Peyer's patch (tissue), 4 donors: ENCODE results near the gene MUTYH. TPM values are rescaled to one million over a fixed set of nuclear protein-coding genes. Genes with fewer than 3 reads are reported as not detected.

Source experiments
- DNase-seq, 3 donors: peaks; one replicate each; pipeline ENCODE4 v3.0.0-alpha.2; 2017 to 2019
- H3K27ac ChIP-seq, 4 donors: fragments of 200-600 bp; sonication (generic); one replicate each; pipeline ENCODE4 v1.5.1; 2016 to 2019
- H3K27me3 ChIP-seq, 2 donors: fragments of 200-600 bp; sonication (generic); one replicate each; pipeline ENCODE4 v1.5.1; 2019
- H3K36me3 ChIP-seq, 3 donors: fragments of 200-600 bp; sonication (generic); one replicate each; pipeline ENCODE4 v1.5.1; 2016 to 2019
- H3K4me1 ChIP-seq, 4 donors: fragments of 200-600 bp; sonication (generic); one replicate each; pipeline ENCODE4 v1.5.1; 2016 to 2019
- H3K4me3 ChIP-seq, 4 donors: fragments of 200-600 bp; sonication (generic); 1 replicate in 3 of 4; 2 replicates in 1 of 4; pipeline ENCODE4 v1.5.1; 2016 to 2019; ENCODE audit warnings: mild to moderate bottlenecking in 1 of 4
- H3K9me3 ChIP-seq, 4 donors: fragments of 200-600 bp; sonication (generic); one replicate each; pipeline ENCODE4 v1.5.1; 2016 to 2019; ENCODE audit warnings: mild to moderate bottlenecking in 1 of 4
- CTCF ChIP-seq, 6 experiments: fragments of 450-650 bp in 4 of 6; fragments of 200-600 bp in 2 of 6; sonication (generic) in 1 of 6; IDR thresholded peaks; one replicate each; pipeline ENCODE4 v1.5.1; 2017 to 2019; ENCODE audit warnings: antibody characterized with exemption in 6 of 6, mild to moderate bottlenecking in 3 of 6, moderate library complexity in 1 of 6
- POLR2A ChIP-seq, 2 donors: fragments of 450-650 bp; IDR thresholded peaks; one replicate each; pipeline ENCODE4 v1.5.1; 2017; ENCODE audit warnings: antibody characterized with exemption in 2 of 2, mild to moderate bottlenecking in 2 of 2, moderate library complexity in 2 of 2
- total RNA-seq, 4 donors: library from RNA; depleted of rRNA; stranded (reverse); fragments of >200 nt; gene quantifications; one replicate each; pipeline ENCODE4 v1.1.0, GENCODE V29; 2016

MUTYH gene
- total RNA-seq, 4 donors from 2014 or later = 28.1 to 73.1 (median 50.7) TPM

GRCh38 chr1:45380730-45381129, 40.5 kb upstream of the MUTYH start:
- DNase-seq = no peak
- Histone ChIP-seq H3K27me3 (no peaks in the 10 kb centered on the region), H3K36me3 (no peaks in the 10 kb centered on the region), H3K4me1 (no peaks in the 10 kb centered on the region), H3K27ac (no peak overlapping the region), H3K9me3 (no peaks in the 10 kb centered on the region), H3K4me3 (no peak overlapping the region)
- TF ChIP-seq CTCF (IDR thresholded peaks at IDR 0.05) = no peak
- no peak for TF ChIP-seq POLR2A (IDR thresholded peaks at IDR 0.05)

GRCh38 chr1:45380125-45380524, 39.9 kb upstream of the MUTYH start:
- no peak for DNase-seq
- H3K4me1 ChIP-seq = no peaks in the 10 kb centered on the region
- no peak overlapping the region for H3K4me3 ChIP-seq
- H3K27me3 ChIP-seq = no peaks in the 10 kb centered on the region
- no peak for TF ChIP-seq CTCF (IDR thresholded peaks at IDR 0.05)
- no peak for TF ChIP-seq POLR2A (IDR thresholded peaks at IDR 0.05)
- H3K9me3 ChIP-seq = no peaks in the 10 kb centered on the region
- no peak overlapping the region for H3K27ac ChIP-seq
- no peaks in the 10 kb centered on the region for H3K36me3 ChIP-seq

GRCh38 chr1:45379524-45379923, 39.3 kb upstream of the MUTYH start:
- H3K4me3 ChIP-seq = no peak overlapping the region
- no peak for TF ChIP-seq CTCF (IDR thresholded peaks at IDR 0.05)
- TF ChIP-seq POLR2A (IDR thresholded peaks at IDR 0.05) = no peak
- H3K27ac ChIP-seq = no peak overlapping the region
- H3K4me1 ChIP-seq = no peaks in the 10 kb centered on the region
- DNase-seq = no peak
- no peaks in the 10 kb centered on the region for H3K9me3 ChIP-seq
- H3K36me3 ChIP-seq = no peaks in the 10 kb centered on the region
- no peaks in the 10 kb centered on the region for H3K27me3 ChIP-seq

GRCh38 chr1:45378184-45378583, 37.9 kb upstream of the MUTYH start:
- TF ChIP-seq CTCF (IDR thresholded peaks at IDR 0.05) (no peak), POLR2A (IDR thresholded peaks at IDR 0.05) (no peak)
- Histone ChIP-seq H3K4me3 (no peak overlapping the region), H3K27ac (no peak overlapping the region), H3K27me3 (no peaks in the 10 kb centered on the region), H3K4me1 (no peaks in the 10 kb centered on the region), H3K9me3 (no peaks in the 10 kb centered on the region), H3K36me3 (no peaks in the 10 kb centered on the region)
- DNase-seq = no peak

- Histone ChIP-seq H3K27ac (no peak overlapping the region), H3K9me3 (no peaks in the 10 kb centered on the region), H3K4me1 (no peaks in the 10 kb centered on the region), H3K27me3 (no peaks in the 10 kb centered on the region), H3K36me3 (no peaks in the 10 kb centered on the region), H3K4me3 (no peak overlapping the region)
- no peak for DNase-seq
- TF ChIP-seq CTCF (IDR thresholded peaks at IDR 0.05) (no peak), POLR2A (IDR thresholded peaks at IDR 0.05) (no peak)
These were observed 35.2 kb upstream of the MUTYH start for GRCh38 chr1:45375104-45376090.
